GM12864 (cell line): ENCODE data around the gene GPR146.

Experiments
- DNase-seq: peaks from one replicate; pipeline ENCODE4 v3.0.0-alpha.2; 2011; ENCODE audit warnings: low read depth
- H3K4me3 ChIP-seq: 2 replicates; pipeline ENCODE4 v1.5.1; 2011; ENCODE audit warnings: mild to moderate bottlenecking, low read depth, low read length, control low read depth
- TF ChIP-seq, protein P1 (sequence below): IDR thresholded peaks from 2 replicates; pipeline ENCODE4 v1.5.1; 2011; ENCODE audit warnings: low read depth, mild to moderate bottlenecking, moderate library complexity, low read length, control low read depth, inconsistent platforms; ENCODE audit errors: missing control alignments

The GPR146 gene

DNA sequence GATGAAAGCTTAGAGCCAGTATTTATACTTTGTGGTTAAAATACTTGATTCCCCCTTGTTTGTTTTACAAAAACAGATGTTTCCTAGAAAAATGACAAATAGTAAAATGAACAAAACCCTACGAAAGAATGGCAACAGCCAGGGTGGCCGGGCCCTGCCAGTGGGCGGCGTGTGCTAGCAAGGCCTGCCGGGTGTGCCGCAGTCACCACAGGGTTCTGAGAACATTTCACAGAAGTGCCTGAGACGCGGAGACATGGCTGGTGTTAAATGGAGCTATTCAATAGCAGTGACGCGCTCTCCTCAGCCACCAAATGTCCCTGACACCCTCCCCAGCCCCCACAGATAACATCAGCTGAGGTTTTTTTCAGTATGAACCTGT lies 14.5 kb downstream of the GPR146 start:
- TF ChIP-seq, protein P1, sequence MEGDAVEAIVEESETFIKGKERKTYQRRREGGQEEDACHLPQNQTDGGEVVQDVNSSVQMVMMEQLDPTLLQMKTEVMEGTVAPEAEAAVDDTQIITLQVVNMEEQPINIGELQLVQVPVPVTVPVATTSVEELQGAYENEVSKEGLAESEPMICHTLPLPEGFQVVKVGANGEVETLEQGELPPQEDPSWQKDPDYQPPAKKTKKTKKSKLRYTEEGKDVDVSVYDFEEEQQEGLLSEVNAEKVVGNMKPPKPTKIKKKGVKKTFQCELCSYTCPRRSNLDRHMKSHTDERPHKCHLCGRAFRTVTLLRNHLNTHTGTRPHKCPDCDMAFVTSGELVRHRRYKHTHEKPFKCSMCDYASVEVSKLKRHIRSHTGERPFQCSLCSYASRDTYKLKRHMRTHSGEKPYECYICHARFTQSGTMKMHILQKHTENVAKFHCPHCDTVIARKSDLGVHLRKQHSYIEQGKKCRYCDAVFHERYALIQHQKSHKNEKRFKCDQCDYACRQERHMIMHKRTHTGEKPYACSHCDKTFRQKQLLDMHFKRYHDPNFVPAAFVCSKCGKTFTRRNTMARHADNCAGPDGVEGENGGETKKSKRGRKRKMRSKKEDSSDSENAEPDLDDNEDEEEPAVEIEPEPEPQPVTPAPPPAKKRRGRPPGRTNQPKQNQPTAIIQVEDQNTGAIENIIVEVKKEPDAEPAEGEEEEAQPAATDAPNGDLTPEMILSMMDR = no peak
- no peak overlapping the region for H3K4me3 ChIP-seq
- DNase-seq = no peak

DNA sequence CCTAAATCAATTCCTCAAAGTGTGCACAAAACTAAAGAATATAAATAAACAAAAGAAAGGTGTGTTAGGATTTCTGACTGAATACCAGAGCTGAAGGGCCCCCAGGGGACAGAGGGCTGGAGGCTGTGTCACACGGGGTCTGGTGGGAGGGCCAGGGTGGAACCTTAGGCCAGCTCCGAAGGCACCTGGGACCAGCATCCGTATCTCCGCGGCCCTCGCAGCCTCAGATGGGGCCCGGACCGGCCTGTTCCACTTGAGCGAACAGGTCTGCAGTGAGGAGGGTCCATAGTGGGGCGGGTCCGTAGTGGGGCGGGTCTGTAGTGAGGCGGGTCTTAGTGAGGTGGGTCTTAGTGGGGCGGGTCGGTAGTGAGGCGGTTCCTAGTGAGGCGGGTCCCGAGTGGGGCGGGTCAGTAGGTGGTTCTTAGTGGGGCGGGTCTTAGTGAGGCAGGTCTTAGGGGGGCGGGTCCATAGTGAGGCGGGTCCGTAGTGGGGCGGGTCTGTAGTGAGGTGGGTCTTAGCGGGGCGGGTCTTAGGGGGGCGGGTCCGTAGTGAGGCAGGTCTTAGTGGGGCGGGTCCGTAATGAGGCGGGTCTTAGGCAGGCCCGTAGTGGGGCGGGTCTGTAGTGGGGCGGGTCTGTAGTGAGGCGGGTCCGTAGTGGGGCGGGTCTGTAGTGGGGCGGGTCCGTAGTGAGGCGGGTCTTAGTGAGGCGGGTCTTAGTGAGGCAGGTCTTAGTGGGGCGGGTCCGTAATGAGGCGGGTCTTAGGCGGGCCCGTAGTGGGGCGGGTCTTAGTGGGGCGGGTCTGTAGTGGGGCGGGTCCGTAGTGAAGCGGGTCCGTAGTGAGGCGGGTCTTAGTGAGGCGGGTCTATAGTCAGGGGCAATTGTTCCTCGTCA lies 15.1 kb downstream of the GPR146 start:
- TF ChIP-seq, protein P1 = no peak
- peak; percentile 37 for DNase-seq
- no peak overlapping the region for H3K4me3 ChIP-seq

DNA sequence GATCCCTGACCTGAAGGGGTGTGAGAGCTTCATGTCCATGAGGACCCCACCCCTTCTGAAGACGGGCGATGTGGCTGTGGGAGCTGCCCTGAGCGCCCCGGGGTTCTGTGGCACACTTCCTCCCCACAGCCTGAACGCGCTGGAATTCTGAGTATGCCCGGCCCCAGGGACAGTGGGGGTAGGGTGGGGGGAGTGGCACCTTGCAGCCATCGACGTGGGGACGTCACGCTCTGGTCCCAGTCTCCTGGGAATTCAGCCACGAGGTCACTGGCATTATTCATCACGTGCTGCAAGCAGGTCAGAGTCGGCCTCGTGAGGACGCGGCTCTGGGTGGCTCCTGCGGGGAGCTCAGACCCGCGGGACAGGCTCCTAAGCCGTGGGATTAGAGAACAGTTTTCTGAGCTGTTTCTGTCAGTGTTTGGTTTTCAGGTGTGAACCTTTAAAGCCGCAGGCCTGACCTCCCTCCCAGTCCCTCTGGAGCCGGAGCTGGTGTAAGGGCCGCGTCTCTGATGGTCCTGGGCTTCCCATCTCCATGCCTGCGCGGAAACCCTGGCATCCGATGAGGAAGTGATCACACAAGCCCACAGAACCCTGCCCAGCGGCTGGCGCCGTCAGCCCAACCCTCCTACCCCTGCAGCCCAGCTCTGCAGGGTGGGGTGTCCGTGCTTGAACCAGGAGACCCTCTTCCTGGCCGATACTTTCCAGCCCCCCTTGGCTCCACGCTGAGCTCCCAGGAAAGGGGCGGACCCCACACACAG lies 16.1 kb downstream of the GPR146 start:
- TF ChIP-seq, protein P1 = no peak
- no peak overlapping the region; the same call in 1 of the 2 replicates for H3K4me3 ChIP-seq
- no peak for DNase-seq

DNA sequence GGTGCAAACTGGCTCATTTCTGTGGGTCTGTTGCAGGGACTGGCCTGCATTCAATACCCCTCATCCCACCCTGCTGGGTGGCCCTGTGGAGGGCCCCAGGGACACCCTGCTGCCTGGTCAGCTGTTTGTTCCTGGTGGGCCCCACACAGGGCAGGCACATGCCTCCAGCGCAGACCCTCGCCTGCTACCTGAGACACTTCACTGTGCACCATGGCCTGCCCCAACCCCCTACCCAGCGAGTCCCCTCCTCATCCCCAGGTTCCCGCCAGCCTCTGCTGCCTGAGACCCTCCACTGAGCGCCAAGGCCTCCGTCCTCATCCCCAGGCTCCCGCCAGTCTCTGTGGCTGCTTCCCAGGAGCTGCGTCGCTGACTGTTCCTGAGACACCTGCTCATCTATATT lies 16.8 kb downstream of the GPR146 start:
- no peak overlapping the region; the same call in 1 of the 2 replicates for H3K4me3 ChIP-seq
- TF ChIP-seq, protein P1 = no peak

DNA sequence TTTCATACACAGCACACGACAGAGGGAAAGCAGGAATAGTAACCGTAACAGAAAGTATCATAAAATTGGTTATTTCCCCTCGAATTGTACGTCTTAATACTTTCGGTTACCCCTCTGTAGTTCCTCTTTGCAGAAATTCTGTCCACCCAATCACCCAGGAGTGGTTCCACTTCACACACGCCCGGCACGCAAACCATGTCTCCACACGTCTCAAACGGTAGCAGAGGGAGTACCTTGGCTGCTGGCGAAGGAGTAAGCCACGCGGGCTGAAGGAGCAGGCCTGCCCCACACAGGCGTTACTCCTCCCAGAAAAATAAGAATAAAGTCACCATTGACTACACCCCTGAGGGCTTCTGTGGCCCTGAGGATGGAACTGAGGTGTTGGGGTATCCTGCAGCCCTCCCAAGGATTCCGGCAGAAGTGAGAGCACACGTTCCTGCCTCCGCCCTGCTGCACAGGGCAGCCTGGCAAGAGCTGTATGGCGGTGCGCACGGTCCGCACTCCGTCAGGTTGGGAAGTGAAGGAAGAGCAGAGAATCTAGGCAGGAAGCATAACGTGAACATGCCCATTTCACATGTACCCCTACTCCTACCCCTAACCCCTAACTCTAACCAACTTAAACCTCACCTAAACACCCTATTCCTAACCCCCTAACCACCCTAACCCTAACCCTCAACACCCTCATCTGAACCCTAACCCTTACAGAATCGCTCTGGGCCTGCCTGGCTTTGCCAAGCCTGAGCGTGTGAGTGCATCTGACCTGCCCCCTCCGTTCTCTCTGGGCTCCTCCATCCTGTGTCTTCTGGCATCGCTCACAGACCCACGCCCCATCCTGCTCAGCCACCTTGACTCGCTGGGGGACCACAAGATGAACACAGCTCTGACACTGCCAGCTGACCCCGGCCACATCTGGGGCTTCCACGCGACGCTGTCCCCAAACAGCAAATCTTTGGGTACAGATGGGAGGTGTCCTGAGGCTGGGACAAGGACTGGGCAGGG lies 18.2 kb downstream of the GPR146 start:
- DNase-seq = peak; percentile 77
- TF ChIP-seq, protein P1 = no peak
- H3K4me3 ChIP-seq = no peak overlapping the region

More for the DNA sequence above, 16.8 kb downstream of the GPR146 start:
- no peak for DNase-seq

DNA sequence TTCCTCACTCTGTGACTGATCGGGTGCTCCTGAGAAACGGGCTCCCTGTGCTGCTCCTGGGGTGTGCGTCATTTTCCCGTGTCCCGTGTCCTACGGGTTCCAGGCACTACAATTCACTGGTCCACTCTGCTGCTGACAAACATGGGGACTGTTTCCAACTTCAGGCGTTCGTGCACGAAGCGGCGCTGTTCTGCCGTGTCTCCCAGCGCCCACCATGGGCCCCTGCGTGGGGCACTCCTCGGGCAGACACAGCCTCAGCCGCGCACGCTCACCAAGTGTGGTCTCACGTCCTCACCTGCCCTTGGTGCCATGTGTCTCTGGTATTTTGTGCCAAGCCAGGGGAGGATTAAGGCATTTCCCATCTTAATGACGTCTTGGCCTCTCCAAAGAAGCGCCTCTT lies 19.0 kb downstream of the GPR146 start:
- TF ChIP-seq, protein P1 = no peak
- no peak overlapping the region for H3K4me3 ChIP-seq
- no peak for DNase-seq
